SH-SY5Y (cell line): ENCODE data around the gene SLC44A4.

Source experiments
- GATA2 ChIP-seq: IDR thresholded peaks from 2 replicates; pipeline ENCODE4 v1.6.1; 2011; ENCODE audit warnings: mild to moderate bottlenecking, low read depth, low read length
- GATA3 ChIP-seq: IDR thresholded peaks from 2 replicates; pipeline ENCODE4 v1.6.1; 2011; ENCODE audit warnings: low read depth, mild to moderate bottlenecking, low read length, moderate library complexity

SLC44A4 gene

GRCh38 chr6:31892821-31893220 is 14.0 kb upstream of the SLC44A4 start:
- no peak for TF ChIP-seq GATA2
- TF ChIP-seq GATA3: no peak

- TF ChIP-seq GATA2 (no peak), GATA3 (no peak)
Observed at GRCh38 chr6:31889331-31889972, 10.7 kb upstream of the SLC44A4 start.

- no peak for TF ChIP-seq GATA2
- TF ChIP-seq GATA3: no peak
Observed at GRCh38 chr6:31888276-31889258, 9.8 kb upstream of the SLC44A4 start.

GRCh38 chr6:31887173-31888007 is 8.6 kb upstream of the SLC44A4 start:
- no peak for TF ChIP-seq GATA3
- no peak for TF ChIP-seq GATA2

GRCh38 chr6:31886541-31886991 is 7.8 kb upstream of the SLC44A4 start:
- no peak for TF ChIP-seq GATA2

GRCh38 chr6:31884528-31885035 is 5.8 kb upstream of the SLC44A4 start:
- TF ChIP-seq GATA3: no peak
- TF ChIP-seq GATA2: no peak

GRCh38 chr6:31883676-31884075 is 4.9 kb upstream of the SLC44A4 start:
- no peak for TF ChIP-seq GATA3
- no peak for TF ChIP-seq GATA2

- no peak for TF ChIP-seq GATA3
- no peak for TF ChIP-seq GATA2
Observed at GRCh38 chr6:31882344-31882743, 3.5 kb upstream of the SLC44A4 start.

GRCh38 chr6:31881136-31881859 is 2.5 kb upstream of the SLC44A4 start:
- TF ChIP-seq GATA3 (no peak), GATA2 (no peak)

- TF ChIP-seq GATA2 (no peak), GATA3 (no peak)
Observed at GRCh38 chr6:31880616-31881015, 1.8 kb upstream of the SLC44A4 start.

GRCh38 chr6:31879901-31880300 is 1.1 kb upstream of the SLC44A4 start:
- TF ChIP-seq GATA2: no peak
- no peak for TF ChIP-seq GATA3

GRCh38 chr6:31879143-31879542 is 346 bp upstream of the SLC44A4 start:
- no peak for TF ChIP-seq GATA3
- TF ChIP-seq GATA2: no peak

- TF ChIP-seq GATA2 (no peak), GATA3 (no peak)
Observed at GRCh38 chr6:31878222-31878621, 575 bp downstream of the SLC44A4 start.

- TF ChIP-seq GATA3 (no peak), GATA2 (no peak)
Observed at GRCh38 chr6:31877651-31878161, 1.1 kb downstream of the SLC44A4 start.

GRCh38 chr6:31877125-31877650 is 1.6 kb downstream of the SLC44A4 start:
- no peak for TF ChIP-seq GATA2
- TF ChIP-seq GATA3: no peak
